H1 (cell line): ENCODE data around the gene SHMT2. TPM values are rescaled to one million over a fixed set of nuclear protein-coding genes. Genes with fewer than 3 reads are reported as not detected.

Source experiments
- CTCF ChIA-PET: fragments of 300-600 bp; sonication (Branson Sonifier 250); formaldehyde crosslinking; loops from one replicate; lab custom pipeline; 2021; ENCODE audit not compliant: partially characterized antibody; lab: Charles Lee
- POLR2A ChIA-PET: fragments of 300-600 bp; sonication (Branson Sonifier 250); formaldehyde crosslinking; loops from one replicate; lab custom pipeline; 2021; ENCODE audit warnings: inconsistent platforms; ENCODE audit not compliant: partially characterized antibody; lab: Charles Lee
- DNase-seq, 2 experiments: peaks; one replicate each; pipeline versions ENCODE4 v3.0.0 to v3.0.0-alpha.2; 2010 to 2022; ENCODE audit warnings: low spot score in 2 of 2, low read depth in 1 of 2, mixed read lengths in 1 of 2
- FAIRE-seq: peaks from 2 replicates; lab custom pipeline; 2011; peaks lifted over from hg19 to GRCh38; lab: Jason Lieb, UNC
- H2AFZ ChIP-seq: 2 replicates; pipeline ENCODE4 v1.8.1; 2012; ENCODE audit warnings: low read length, inconsistent platforms
- H2AK5ac ChIP-seq: 2 replicates; pipeline ENCODE4 v1.6.1; 2013; ENCODE audit warnings: low read depth, low read length
- H2BK120ac ChIP-seq: replicated peaks from 2 replicates; pipeline ENCODE3; 2013; ENCODE audit warnings: low read depth, low read length, inconsistent platforms
- H2BK12ac ChIP-seq: 2 replicates; pipeline ENCODE4 v1.6.1; 2013; ENCODE audit warnings: low read depth, low read length
- H2BK15ac ChIP-seq: 2 replicates; pipeline ENCODE4 v1.6.1; 2013; ENCODE audit warnings: low read length
- H2BK20ac ChIP-seq: 2 replicates; pipeline ENCODE4 v1.6.1; 2013; ENCODE audit warnings: low read length
- H2BK5ac ChIP-seq: 2 replicates; pipeline ENCODE4 v1.6.1; 2013; ENCODE audit warnings: low read depth, low read length
- H3K14ac ChIP-seq: 2 replicates; pipeline ENCODE4 v1.6.1; 2013; ENCODE audit warnings: inconsistent platforms; ENCODE audit not compliant: insufficient read length
- H3K18ac ChIP-seq: 2 replicates; pipeline ENCODE4 v1.6.1; 2013; ENCODE audit warnings: low read length; ENCODE audit errors: extremely low read depth
- H3K23ac ChIP-seq: 2 replicates; pipeline ENCODE4 v1.6.1; 2013; ENCODE audit warnings: inconsistent platforms; ENCODE audit not compliant: insufficient read length
- H3K23me2 ChIP-seq: 2 replicates; pipeline ENCODE4 v1.6.1; 2013; ENCODE audit warnings: low read depth, low read length
- H3K27ac ChIP-seq: 2 replicates; pipeline ENCODE4 v1.6.1; 2011; ENCODE audit warnings: low read depth, low read length, inconsistent platforms
- H3K27me3 ChIP-seq, 4 experiments: replicated peaks in 1 of 4; 1 replicate in 1 of 4; 2 replicates in 3 of 4; pipeline versions ENCODE4 v1.6.1 to v1.8.1; 2011 to 2013; ENCODE audit warnings: low read length in 3 of 4, mild to moderate bottlenecking in 3 of 4, inconsistent platforms in 2 of 4, mixed read lengths in 2 of 4, moderate library complexity in 1 of 4; ENCODE audit not compliant: control insufficient read depth in 3 of 4, insufficient read depth in 3 of 4; ENCODE audit errors: extremely low read depth in 1 of 4
- H3K36me3 ChIP-seq, 4 experiments: 2 replicates each; pipeline versions ENCODE4 v1.6.1 to v1.8.1; 2011 to 2013; ENCODE audit warnings: mild to moderate bottlenecking in 4 of 4, low read length in 3 of 4, moderate library complexity in 2 of 4, control low read depth in 1 of 4, inconsistent platforms in 1 of 4; ENCODE audit not compliant: insufficient read depth in 4 of 4, control insufficient read depth in 2 of 4
- H3K4ac ChIP-seq: replicated peaks from 2 replicates; pipeline ENCODE3; 2013; ENCODE audit warnings: low read length, low read depth, mixed read lengths, inconsistent platforms; ENCODE audit not compliant: insufficient read length
- H3K4me1 ChIP-seq, 4 experiments: replicated peaks in 1 of 4; 1 replicate in 1 of 4; 2 replicates in 3 of 4; pipeline versions ENCODE4 v1.6.1 to v1.8.1; 2011 to 2013; ENCODE audit warnings: low read length in 3 of 4, inconsistent platforms in 2 of 4, mixed read lengths in 1 of 4; ENCODE audit not compliant: insufficient read depth in 4 of 4, control insufficient read depth in 3 of 4
- H3K4me2 ChIP-seq, 2 experiments: 2 replicates each; pipeline versions ENCODE4 v1.6.1 to v1.8.1; 2011 to 2013; ENCODE audit warnings: low read depth in 2 of 2, low read length in 2 of 2, control low read depth in 1 of 2, inconsistent platforms in 1 of 2, mild to moderate bottlenecking in 1 of 2; ENCODE audit not compliant: insufficient read depth in 1 of 2
- H3K4me3 ChIP-seq, 4 experiments: fragments of 200-600, 300-600 bp in 1 of 4; sonication (generic), shearing (Covaris generic), sonication (Bioruptor Twin) in 1 of 4; 2 replicates each; pipeline versions ENCODE4 v1.5.1 to v1.8.1; 2011 to 2016; ENCODE audit warnings: low read length in 4 of 4, low read depth in 3 of 4, control low read depth in 2 of 4, inconsistent platforms in 2 of 4, mild to moderate bottlenecking in 2 of 4, mixed read lengths in 1 of 4, moderate library complexity in 1 of 4; ENCODE audit not compliant: insufficient read depth in 2 of 4; ENCODE audit errors: extremely low read depth in 1 of 4
- H3K56ac ChIP-seq: replicated peaks from 2 replicates; pipeline ENCODE3; 2013; ENCODE audit warnings: low read depth, mild to moderate bottlenecking, mixed read lengths, low read length, inconsistent platforms; ENCODE audit not compliant: insufficient read length
- H3K79me1 ChIP-seq: 2 replicates; pipeline ENCODE4 v1.6.1; 2013; ENCODE audit warnings: low read depth, low read length, control low read depth
- H3K79me2 ChIP-seq, 2 experiments: 2 replicates each; pipeline versions ENCODE4 v1.6.1 to v1.8.1; 2012 to 2013; ENCODE audit warnings: low read length in 2 of 2, mild to moderate bottlenecking in 2 of 2, inconsistent platforms in 1 of 2; ENCODE audit not compliant: insufficient read depth in 2 of 2, control insufficient read depth in 1 of 2
- H3K9ac ChIP-seq, 4 experiments: replicated peaks in 1 of 4; 1 replicate in 1 of 4; 2 replicates in 3 of 4; pipeline versions ENCODE4 v1.6.1 to v1.8.1; 2011 to 2013; ENCODE audit warnings: low read depth in 3 of 4, low read length in 3 of 4, control low read depth in 2 of 4, mild to moderate bottlenecking in 2 of 4, moderate library complexity in 2 of 4, inconsistent platforms in 1 of 4; ENCODE audit errors: extremely low read depth in 1 of 4
- H3K9me3 ChIP-seq, 2 experiments: 2 replicates each; pipeline versions ENCODE4 v1.6.1 to v1.8.1; 2012 to 2013; ENCODE audit warnings: mild to moderate bottlenecking in 2 of 2, moderate library complexity in 2 of 2, control low read depth in 1 of 2, inconsistent platforms in 1 of 2, low read depth in 1 of 2, low read length in 1 of 2, mixed read lengths in 1 of 2; ENCODE audit not compliant: insufficient read depth in 2 of 2
- H4K20me1 ChIP-seq, 2 experiments: replicated peaks in 1 of 2; 2 replicates each; pipeline versions ENCODE3 to v1.8.1; 2011 to 2013; ENCODE audit warnings: inconsistent platforms in 2 of 2, low read length in 2 of 2, mild to moderate bottlenecking in 1 of 2; ENCODE audit not compliant: insufficient read depth in 2 of 2, control insufficient read depth in 1 of 2
- H4K5ac ChIP-seq: 2 replicates; pipeline ENCODE4 v1.6.1; 2013; ENCODE audit warnings: low read length, low read depth, mixed read lengths, inconsistent platforms; ENCODE audit not compliant: insufficient read length
- H4K8ac ChIP-seq: 2 replicates; pipeline ENCODE4 v1.8.0; 2013; ENCODE audit warnings: mild to moderate bottlenecking, moderate library complexity, low read length, inconsistent platforms; ENCODE audit not compliant: insufficient read depth; ENCODE audit errors: extremely low read depth
- H4K91ac ChIP-seq: replicated peaks from 2 replicates; pipeline ENCODE3; 2013; ENCODE audit warnings: low read length, mixed read lengths, inconsistent platforms; ENCODE audit not compliant: insufficient read length
- BACH1 ChIP-seq: IDR thresholded peaks from 2 replicates; pipeline ENCODE4 v1.6.1; 2012; ENCODE audit warnings: low read length, improper control_type of control experiment
- GABPA ChIP-seq: IDR thresholded peaks from 2 replicates; pipeline ENCODE4 v1.6.1; 2011; ENCODE audit warnings: mild to moderate bottlenecking, low read length, moderate library complexity, borderline replicate concordance; ENCODE audit not compliant: insufficient read depth
- NRF1 ChIP-seq: IDR thresholded peaks from 2 replicates; pipeline ENCODE4 v1.6.1; 2011; ENCODE audit warnings: mild to moderate bottlenecking, low read depth, low read length, improper control_type of control experiment
- POU5F1 ChIP-seq: IDR thresholded peaks from 2 replicates; pipeline ENCODE4 v1.6.1; 2011; ENCODE audit warnings: low read depth, mild to moderate bottlenecking, low read length, moderate library complexity
- SP1 ChIP-seq: IDR thresholded peaks from 2 replicates; pipeline ENCODE4 v1.6.1; 2011; ENCODE audit warnings: low read depth, low read length
- TAF1 ChIP-seq: IDR thresholded peaks from 2 replicates; pipeline ENCODE4 v1.6.1; 2011; ENCODE audit warnings: mild to moderate bottlenecking, low read depth, low read length
- TAF7 ChIP-seq: optimal IDR thresholded peaks from 2 replicates; pipeline ENCODE3; 2011; ENCODE audit warnings: low read depth, mild to moderate bottlenecking, inconsistent platforms, low read length, moderate library complexity, borderline replicate concordance
- ZNF274 ChIP-seq: IDR thresholded peaks from 2 replicates; pipeline ENCODE4 v1.7.0; 2012; ENCODE audit warnings: low read length, borderline replicate concordance; ENCODE audit errors: extremely low read depth
- WGBS, 2 experiments: shearing (Covaris generic) in 1 of 2; methylation state at CpG; one replicate each; pipeline versions ENCODE4 v1.1.6 to v1.1.7; 2013 to 2015; ENCODE audit warnings: low lambda C conversion rate in 2 of 2, mixed read lengths in 2 of 2, inconsistent platforms in 1 of 2, low coverage in 1 of 2, missing lambda C conversion rate in 1 of 2; ENCODE audit not compliant: insufficient replicate concordance in 2 of 2, insufficient coverage in 1 of 2, insufficient read length in 1 of 2; ENCODE audit errors: extremely low coverage in 1 of 2, missing lambda C conversion rate in 1 of 2; 5-methylcytosine and 5-hydroxymethylcytosine counted together
- polyA plus RNA-seq, 7 experiments: library from polyadenylated mRNA; depleted of rRNA in 3 of 7; stranded (reverse) in 5 of 7; unstranded in 2 of 7; fragments of >200 nt in 5 of 7; fragments of 200-250 nt in 2 of 7; gene quantifications; 1 replicate in 5 of 7; 2 replicates in 1 of 7; 4 replicates in 1 of 7; pipeline versions ENCODE4 v1.2.1 to v1.2.3, GENCODE V29; 2011 to 2013; ENCODE audit warnings: missing spikeins in 2 of 7, mixed read lengths in 2 of 7
- total RNA-seq: library from RNA; stranded (reverse); fragmentation: NEBNext Ultra II Directional; extraction: Animal tissue kit (Norgen Biotek cat#: 25700); gene quantifications from 2 replicates; pipeline ENCODE4 v1.2.1, GENCODE V29; 2021
- TF ChIP-seq, protein P1 (sequence below): IDR thresholded peaks from 2 replicates; pipeline ENCODE4 v1.6.1; 2012; ENCODE audit warnings: low read length, inconsistent platforms

SHMT2 gene
- total and polyA plus RNA-seq, 2 of the 8 experiments (the other 6 are each of a cell fraction or from before 2014, with no cell fraction given), result 274 to 520 TPM

DNA sequence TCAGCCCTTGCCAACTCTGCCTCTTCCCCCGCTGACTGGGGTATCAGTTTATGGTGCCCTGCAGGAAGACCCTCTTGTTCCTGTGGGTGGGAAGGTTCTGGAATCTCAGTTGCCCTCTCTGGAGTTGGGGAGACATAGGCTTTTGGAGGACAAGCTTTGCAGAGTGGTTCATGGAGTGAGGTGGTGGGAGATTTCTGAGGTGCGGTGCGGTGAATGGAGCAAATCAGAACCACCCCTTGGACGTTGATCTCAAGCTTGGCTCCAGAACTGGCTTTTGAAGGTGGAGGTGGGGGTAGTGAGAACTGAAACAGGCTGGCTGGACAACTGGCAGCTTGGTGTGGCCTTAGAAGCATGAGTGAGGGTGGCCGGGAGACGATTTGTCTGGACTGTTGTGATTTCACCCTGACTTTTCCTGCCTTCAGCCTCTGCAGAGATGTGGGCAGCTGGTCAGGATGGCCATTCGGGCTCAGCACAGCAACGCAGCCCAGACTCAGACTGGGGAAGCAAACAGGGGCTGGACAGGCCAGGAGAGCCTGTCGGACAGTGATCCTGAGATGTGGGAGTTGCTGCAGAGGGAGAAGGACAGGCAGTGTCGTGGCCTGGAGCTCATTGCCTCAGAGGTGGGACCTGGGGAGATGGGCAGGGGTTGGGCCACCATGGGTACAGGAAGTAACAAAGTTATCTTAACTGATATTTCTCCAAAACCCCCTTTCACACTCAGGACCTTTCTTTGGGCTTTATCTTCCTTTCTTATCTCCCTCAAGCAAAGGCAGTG is 1.1 kb downstream of the SHMT2 start:
- Histone ChIP-seq H2BK120ac (no peak overlapping the region), H3K79me1 (peaks cover 11% of the 10 kb centered on the region), H3K4me3 (peak overlapping the region; percentile 69 to 93 (median 81)), H3K14ac (no peak overlapping the region), H3K4me2 (peak overlapping the region; percentile 94 to 95), H2AFZ (no peak overlapping the region), H2BK20ac (0 out of 2 replicates have a peak overlapping the region, but pooled peaks have one; percentile 61), H3K9me3 (no peaks in the 10 kb centered on the region), H2BK12ac (peak overlapping the region; percentile 41), H2AK5ac (peak overlapping the region; percentile 68), H3K23ac (no peak overlapping the region), H3K27ac (peak overlapping the region; percentile 85; the same call in 1 of the 2 replicates), H3K79me2 (peaks cover 6 to 15% of the 10 kb centered on the region in 2 experiments; a peak in 3 of 4 replicates), H3K9ac (peak overlapping the region; percentile 90 to 99 (median 96)), H2BK15ac (peak overlapping the region; percentile 75; the same call in 1 of the 2 replicates), H4K91ac (peak overlapping the region; percentile 58), H3K4me1 (peaks cover 4 to 46% (median 24%) of the 10 kb centered on the region in 4 experiments), H3K27me3 (peaks cover 4 to 30% (median 24%) of the 10 kb centered on the region in 4 experiments), H3K4ac (peak overlapping the region; percentile 53), H3K36me3 (peaks cover 29 to 42% (median 35%) of the 10 kb centered on the region in 4 experiments), H4K5ac (peak overlapping the region; percentile 12), H3K23me2 (peaks cover 14% of the 10 kb centered on the region), H3K18ac (peak overlapping the region; percentile 7), H4K20me1 (peaks cover 16 to 30% of the 10 kb centered on the region in 2 experiments), H2BK5ac (peak overlapping the region; percentile 96), H3K56ac (peak overlapping the region; percentile 1), H4K8ac (peak overlapping the region; percentile 98)
- no peak for FAIRE-seq
- 58% methylated on average over 10 of the region's 10 CpGs; no CpG with 5 or more reads in 1 of the 2 experiments for WGBS, 2 experiments
- ChIA-PET CTCF (interaction anchor here (0.6 to 27.9 kb wide), 8 partner anchors 7 to 548 kb away, joined by 3 to 726 read pairs (median 4); partner anchors contain the start of genes INHBE, NXPH4 and STAC3), POLR2A (interaction anchor here (0.6 to 23.7 kb wide), 29 partner anchors 1 to 1126 kb away, joined by 3 to 852 read pairs (median 7); partner anchors contain the start of genes GLI1, INHBE, LRP1 and NAB2)
- DNase-seq, result no peak
- TF ChIP-seq BACH1 (no peak), NRF1 (no peak), ZNF274 (no peak), TAF7 (peak; percentile 7), GABPA (no peak), POU5F1 (no peak), SP1 (no peak), TAF1 (no peak)
- TF ChIP-seq, protein P1, sequence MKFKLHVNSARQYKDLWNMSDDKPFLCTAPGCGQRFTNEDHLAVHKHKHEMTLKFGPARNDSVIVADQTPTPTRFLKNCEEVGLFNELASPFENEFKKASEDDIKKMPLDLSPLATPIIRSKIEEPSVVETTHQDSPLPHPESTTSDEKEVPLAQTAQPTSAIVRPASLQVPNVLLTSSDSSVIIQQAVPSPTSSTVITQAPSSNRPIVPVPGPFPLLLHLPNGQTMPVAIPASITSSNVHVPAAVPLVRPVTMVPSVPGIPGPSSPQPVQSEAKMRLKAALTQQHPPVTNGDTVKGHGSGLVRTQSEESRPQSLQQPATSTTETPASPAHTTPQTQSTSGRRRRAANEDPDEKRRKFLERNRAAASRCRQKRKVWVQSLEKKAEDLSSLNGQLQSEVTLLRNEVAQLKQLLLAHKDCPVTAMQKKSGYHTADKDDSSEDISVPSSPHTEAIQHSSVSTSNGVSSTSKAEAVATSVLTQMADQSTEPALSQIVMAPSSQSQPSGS, result no peak
